Glomerular endothelial cell (primary cell): Measurements from ENCODE around the gene CRABP2. TPM values are rescaled to one million over a fixed set of nuclear protein-coding genes. Genes with fewer than 3 reads are reported as not detected.

ENCODE experiments used
- DNase-seq: peaks from one replicate; pipeline ENCODE4 v3.0.0-alpha.2; 2011; ENCODE audit warnings: low read depth, low spot score; ENCODE audit errors: extremely low read depth
- total RNA-seq: library from RNA; depleted of rRNA; stranded (reverse); fragments of >200 nt; gene quantifications from 2 replicates; pipeline ENCODE4 v1.2.3, GENCODE V29; 2015

The CRABP2 gene
- total RNA-seq, result 0.35 and 0.63 TPM in 2 replicates

DNA sequence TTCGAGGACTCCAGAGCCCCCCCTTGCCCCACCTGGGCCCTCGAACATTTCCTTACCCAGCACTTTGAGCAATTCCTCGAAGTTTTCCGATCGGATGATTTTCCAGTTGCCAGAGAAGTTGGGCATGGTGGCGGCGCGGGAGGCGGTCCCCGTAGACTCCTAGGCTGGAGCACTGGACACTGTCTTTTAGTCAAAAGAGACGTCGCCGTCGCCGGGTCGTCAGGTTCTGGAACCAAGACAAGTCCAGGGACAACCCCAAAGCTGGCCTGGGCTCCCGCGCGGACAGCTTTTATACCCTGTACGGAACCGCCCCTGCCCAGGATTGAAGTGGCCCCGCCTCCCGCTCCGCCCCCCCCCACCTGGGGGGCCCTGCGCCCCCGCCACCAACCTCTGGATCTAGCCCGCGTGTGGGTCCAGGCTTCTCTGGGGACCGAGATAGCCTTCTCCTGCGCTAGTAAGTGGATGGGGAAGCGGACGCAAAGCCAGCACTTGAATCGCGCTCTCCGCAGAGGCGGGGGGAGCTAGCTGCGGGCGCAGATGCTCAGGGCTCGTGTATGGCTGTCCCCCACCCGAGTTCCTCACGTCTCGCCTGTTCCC is at the start of gene CRABP2:
TSS of gene CRABP2 (minus strand) at position 263 of the 597 bp plus-strand sequence. CDS start at position 126, 137 bp downstream.
- DNase-seq, result no peak

DNA sequence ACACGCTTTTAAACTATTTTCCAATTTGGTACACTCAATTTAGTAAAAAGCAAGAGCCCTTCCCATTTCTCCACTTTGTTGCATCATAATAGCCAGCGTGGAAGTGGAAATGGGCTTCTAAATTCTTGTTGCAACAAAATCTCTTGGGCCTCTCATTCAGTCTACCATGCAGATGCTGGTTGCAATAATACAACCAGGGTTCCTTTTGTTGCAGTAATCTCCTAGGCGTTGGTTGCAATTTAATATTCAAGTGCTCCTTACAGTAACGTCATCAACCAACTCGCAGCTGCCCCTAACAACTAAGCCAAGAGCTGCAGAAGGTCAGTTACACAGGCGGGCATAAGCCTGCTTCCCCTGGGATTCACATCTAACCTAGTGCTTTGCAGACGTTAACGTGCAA is 48.8 kb upstream of the CRABP2 start:
- no peak for DNase-seq

DNA sequence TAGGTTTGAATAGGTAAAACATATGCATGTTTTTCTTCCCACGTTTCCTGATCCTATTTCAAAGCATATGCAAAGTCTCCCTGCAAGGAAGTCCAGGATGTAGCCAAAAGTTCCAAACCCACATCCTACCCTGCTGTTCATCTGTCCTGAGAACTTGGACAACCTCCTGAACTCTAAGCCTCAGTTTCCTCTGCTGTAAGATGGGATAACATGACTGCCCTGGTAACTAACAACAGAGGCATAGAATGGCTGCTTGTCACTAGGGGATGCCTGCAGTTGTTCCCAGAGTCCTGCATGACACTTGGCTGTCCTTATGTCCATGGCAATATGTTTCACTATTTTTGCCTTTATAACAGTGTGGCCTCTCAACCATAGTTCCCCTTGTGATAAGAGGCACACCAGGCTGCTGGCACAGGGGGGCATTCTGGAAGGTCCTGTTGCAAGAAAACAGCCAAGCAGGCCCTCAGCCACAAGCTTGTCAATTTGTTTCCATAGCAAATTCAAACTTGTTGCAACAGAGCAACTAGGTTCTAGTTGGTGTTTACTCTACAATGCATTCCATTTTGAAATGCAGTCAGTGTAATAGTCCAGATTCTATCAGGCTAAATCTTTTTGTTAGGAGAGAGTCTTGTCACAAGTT is 47.6 kb upstream of the CRABP2 start:
- DNase-seq, result no peak

DNA sequence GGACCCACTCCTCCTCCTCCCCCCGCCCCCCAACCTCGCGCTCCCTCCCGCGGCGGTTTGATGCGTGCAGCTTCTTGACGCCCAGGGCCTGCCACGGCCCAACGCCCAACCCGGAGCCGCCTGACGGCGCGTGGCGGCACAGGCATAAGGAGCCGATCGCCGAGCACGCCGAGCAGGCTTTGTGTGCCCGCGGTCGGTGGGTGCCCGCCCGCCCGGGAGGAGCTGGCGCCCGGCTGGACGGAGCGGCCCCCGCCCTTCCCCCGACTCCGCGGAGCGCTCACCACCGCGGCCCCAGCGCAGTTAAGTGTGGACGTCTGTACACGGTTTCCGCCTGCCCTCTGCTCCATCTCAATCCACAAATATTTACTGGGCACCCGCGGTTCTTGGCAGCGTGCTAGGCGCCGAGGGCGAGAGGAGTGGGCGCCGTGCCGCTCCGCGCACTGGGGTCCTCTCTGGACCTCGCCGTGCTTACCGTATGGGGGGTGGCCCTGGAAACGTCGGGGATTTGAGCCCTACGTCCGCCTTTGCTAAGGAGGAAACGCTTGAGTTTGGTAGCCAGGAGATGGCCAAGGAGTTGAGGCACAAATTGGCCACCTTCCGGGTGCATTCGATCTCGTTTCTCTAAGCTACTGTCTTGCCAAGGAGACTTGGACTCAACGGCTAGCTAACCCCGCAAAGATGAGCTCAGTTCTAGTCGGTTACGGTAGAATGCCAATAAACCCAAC is 46.5 kb upstream of the CRABP2 start:
- DNase-seq, result no peak

DNA sequence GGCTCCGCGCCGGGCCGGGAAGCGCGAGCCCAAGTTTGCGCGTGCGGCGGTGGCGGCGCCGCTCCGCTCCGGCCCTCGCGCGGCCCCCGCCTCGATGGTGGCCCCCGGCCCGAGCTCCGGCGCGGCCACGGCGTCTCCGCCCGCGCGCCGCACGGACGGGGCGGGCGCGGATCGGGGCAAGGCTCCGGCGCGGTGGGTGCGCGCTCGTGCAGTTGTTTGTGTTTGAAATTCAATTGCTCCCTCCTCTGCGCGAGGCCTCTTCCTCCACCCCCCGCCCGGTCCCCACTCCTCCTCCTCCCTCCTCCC is 46.0 kb upstream of the CRABP2 start, which contains the start of gene HDGF:
TSS of gene HDGF (minus strand) at position 225 of the 306 bp plus-strand sequence. CDS start 246 bp downstream, outside the sequence.
- DNase-seq, result no peak

DNA sequence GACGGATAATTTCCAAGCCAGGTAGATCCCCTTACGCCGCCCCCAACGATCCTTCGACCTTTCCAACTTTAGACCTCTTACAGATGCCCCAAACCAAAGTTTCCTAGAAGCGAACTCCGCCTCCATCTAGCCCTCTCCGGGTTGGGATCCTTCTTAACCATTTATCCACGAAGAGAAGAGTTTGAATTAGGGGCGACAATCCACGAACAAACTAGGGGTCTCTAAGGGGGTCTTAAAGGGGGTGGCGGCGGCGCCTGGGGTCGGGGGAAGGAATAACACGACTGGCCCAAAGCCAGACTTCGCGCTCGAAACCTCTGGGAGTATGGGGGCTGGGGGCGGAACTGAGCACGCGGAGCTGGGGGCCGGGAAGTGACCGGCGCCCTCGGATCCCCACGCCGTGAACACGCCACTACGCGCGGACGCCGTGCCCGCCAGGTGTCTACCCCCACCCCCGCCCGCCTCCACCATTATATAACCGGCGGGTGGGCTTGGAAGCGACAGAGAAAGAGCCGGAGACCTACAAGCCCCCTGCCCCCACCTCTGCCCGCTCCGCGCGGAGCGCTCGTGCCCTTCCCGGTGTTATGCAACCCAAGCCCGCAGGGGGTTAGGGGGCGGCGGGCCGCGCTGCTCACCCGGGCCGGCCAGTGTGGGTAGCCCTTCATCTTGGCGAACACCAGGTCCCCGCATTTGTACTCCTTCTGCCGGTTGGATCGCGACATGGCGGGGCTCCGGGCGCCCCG is 45.5 kb upstream of the CRABP2 start:
- DNase-seq, result no peak

DNA sequence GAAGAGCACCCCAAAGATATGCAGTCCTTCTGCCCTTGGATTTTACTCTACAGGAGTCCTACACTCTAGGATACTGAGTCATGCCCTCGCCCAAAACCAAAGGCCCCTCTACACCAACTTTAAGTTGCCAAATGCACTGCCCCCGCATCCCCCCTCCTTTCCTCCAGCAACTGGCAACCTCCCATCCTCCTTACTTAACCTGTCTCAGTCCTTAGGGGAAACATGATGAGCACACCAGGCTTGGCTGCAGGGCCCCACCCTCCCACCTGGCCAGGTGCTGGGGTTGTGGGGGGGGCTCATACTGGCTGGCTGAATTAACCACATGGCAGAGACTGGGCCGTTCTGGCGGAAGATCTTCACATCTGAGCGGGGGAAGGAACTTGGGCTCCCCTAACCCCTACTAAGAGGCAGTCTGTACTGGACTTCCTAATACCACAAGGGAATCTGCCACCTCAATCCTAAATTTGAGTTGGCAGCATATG is 44.8 kb upstream of the CRABP2 start:
- no peak for DNase-seq

DNA sequence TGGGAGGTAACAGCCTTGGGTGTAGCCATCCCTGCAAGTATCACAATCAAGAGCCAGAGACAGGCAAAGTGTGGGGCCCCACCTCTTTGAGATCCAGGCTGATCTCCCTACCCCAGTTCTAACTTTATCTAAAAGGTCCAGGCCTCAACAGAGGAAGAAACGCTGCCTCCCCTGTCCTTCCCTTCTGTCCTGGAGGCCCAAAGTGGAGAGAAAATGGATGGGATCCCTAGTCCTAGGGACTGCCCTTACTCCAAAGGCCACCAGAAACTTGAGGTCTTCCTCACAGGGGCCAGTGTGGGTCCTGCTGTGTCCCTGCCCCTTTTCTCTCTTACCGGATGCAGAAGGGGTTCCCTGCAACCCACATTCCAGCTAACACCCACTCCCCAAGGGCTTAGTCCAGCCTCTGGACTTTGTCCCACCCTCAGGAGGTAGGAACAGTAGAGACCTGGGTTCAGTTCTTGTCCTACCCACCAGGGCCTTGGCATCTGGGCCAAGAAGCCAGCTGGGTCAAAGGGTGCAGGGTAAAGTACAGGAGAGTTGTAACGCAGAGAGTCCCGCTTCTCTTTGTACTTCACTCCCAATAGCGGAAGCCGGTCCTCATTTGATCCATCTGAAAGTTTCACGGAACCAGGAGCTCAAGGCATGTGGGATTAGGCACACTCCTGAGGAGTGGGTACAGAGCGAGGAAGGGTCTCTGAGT is 44.2 kb upstream of the CRABP2 start:
- no peak for DNase-seq

DNA sequence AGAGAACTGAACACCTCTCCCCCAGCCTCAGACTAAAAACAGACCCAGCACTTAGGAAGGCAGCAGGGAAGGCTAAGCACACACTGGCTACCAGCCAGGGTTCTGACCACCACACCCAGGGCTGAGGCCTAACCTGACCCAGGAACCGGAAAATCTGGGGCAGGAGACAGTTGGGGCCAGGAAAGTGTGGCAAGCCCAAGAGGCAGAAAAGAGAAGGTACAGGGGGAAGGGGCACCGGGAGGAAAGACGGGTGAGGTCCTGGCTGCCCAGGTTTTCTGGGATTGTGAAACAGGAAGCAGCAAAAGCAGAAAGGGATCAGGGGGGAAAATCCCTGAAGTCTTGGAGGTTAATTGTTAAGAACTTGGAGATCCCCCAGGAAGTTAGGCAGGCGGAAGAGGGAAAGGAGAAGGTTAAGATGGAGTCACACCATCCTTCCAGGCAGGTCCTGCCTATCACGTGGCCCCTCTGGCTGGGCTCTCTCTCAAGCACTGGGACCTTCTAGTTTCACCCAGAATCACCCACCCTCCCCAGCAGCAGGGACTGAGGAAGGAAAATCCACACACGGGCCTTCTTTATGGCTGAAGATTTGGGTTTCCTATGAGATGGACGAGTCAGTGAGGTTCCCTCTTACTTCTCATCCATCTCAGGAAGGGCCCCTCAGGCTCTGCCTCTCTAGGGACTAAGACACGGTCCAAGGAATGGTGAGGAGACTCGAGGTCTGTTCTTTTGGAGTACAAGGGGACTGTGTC is 43.5 kb upstream of the CRABP2 start:
- DNase-seq, result no peak

DNA sequence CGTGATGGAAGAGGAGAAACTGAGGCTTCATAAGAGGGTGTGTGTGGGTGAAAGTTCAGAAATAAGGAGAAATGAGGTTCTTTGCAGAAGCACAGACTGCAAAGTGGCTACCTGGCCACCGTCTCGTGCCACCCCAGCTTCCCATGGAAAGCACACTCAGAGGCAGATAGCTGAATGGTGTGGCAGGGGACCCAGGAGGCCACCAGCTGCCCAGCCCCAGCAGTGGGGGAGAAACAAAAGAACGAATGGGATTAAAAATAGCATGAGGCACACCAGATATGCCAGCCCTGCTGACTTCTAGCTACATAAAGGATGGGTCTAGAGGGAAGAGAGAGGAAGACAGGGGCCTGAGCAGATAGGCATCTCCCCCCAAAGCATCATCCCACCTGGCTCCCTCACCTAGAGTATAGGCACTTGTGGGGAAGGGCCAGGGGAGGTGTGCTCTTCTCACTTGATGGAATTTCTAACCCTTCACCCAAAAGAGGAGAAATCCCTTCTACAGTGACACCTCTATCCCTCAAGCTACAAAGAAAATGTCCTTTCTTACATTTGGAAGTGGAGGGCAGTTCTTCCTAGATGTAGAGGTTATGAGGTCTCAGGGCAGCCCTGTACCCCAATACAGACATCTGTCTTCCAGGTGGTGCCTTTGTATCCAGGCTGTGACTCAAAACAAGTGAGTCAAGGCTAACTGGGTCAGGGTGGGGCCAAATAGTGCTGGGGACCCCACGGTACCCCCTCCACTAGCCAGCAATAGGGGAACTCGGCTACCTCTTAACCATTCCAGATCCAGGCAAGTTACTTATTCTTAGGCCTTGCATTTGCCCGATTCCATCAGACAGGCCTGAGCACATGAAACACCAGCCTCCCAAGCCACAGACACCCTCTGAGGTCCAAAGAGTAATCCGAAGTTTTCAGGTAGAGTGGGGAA is 42.6 kb upstream of the CRABP2 start:
- DNase-seq, result no peak

DNA sequence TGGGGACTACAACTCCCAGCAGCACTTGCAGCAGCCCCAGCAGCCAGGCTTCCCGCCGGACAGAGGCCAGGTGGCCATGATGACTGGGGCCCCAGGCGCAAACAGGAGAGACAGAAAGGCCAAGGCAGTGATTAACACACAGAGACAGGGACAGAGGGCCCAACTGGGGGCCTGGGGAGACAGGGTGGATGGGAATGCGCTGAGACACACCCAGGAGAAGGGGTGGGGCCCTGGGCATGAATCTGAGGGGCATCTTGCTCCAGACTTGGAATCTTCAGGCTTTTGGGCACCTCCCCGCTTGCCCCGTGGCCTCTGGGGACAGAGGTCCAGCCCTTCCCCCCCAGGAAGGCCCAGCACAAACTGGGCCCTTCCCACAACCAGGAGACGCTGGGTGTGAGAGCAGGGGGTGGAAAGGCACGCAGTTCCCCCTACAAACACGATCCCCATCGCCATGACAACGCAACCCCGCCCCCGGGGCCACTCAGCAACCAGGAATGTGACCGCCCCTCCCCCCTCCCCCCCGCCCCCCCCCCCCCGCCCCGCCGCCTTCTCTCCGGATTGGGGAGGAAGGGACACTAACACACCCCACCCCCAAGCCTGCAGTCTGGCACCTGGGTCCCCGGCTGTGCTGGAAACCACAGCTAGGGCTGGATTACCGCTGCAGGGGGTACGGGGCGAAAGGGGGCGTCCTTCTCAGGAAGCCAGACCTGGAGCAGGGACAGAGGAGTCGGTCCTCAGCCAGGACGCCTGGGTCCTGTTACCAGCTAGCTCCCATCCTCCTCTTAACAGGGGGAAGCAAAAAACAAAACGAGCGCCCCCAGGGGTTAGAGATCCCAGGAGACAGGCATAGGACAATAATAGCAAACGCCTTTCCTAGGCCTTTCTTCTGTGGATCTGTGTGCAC is 41.6 kb upstream of the CRABP2 start:
- DNase-seq, result no peak

DNA sequence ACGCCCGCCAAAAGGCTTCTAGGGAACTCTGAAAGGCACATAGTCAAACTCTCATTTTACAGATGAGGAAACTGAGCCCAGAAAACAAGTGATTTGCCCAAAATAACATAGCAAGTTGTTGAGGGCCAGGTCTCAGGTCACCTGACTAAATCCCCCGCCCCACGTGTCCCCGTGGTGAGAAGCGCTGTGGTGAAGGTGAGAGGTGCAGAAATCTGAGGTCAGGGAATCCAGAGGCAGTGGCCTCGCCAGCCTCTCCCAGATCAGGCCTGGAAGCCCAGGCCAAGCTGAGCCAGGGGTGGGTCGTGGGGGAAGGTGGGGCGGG is 41.0 kb upstream of the CRABP2 start:
- no peak for DNase-seq

DNA sequence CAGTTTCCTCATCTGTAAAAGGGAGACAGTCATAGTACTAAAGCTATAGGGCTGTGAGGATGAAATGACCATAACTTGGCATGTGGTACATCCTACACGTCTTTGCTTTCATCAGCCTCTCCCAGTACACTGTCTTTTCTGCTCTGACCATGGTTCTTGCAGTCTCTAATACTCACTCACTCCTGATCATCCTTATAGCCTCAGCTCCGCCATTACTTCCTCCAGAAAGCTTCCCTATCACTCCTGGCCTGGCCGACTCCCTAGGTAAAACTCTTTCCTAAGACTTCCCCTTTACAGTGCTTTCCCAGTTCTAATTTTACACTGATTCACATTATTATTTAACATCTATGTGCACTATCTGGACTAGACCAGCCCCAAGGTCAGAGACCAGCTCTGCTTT is 40.5 kb upstream of the CRABP2 start:
- DNase-seq, result no peak

DNA sequence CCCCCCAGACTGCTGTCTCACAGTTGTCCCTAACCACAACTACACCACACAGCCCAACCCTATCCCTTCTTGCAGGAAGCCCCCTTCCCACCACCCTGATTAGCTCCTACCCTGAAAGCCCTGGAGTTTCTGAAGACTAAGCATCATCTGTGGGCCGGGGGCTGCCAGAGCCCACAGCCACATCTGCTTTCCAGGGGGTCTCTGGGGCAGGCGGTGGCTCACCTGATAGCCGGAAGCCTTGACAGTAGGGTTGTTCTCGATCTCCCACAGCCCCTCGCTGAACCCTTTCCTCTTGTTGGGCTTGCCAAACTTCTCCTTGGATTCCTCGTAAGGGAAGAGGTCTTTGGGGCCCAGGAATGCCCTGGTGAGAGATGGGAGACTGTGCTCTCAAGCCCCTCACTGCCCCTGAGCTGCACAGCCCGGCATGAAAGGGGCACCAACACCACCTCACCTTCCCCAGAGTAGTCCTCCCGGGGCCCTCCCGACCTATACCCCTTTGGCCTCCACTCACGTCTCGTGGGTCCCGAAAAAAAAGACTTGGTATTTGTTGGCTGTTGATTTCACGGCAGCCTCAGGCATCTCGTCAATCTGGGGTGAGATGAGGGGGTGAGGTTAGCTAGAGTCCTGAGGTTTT is 39.5 kb upstream of the CRABP2 start:
- DNase-seq, result no peak

DNA sequence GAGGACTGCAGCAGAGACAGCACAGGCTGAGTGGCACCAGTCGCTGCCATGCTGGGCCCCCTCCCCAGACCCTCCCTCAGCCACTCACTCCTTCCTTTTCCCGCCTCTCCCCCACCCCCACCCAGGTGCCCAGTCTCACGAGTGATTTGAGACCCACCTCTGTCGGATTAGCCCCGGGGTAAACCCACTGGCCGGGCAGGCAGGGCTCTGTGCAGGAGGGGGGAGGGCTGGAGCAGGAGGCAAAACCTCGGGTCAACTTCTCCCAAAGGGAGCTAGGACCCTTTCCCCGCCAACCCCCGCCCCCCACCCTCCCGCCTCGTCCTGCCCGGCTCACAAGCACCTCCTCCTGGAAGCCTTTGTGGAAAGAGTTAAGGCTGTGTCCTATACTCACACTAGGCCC is 39.0 kb upstream of the CRABP2 start:
- no peak for DNase-seq

DNA sequence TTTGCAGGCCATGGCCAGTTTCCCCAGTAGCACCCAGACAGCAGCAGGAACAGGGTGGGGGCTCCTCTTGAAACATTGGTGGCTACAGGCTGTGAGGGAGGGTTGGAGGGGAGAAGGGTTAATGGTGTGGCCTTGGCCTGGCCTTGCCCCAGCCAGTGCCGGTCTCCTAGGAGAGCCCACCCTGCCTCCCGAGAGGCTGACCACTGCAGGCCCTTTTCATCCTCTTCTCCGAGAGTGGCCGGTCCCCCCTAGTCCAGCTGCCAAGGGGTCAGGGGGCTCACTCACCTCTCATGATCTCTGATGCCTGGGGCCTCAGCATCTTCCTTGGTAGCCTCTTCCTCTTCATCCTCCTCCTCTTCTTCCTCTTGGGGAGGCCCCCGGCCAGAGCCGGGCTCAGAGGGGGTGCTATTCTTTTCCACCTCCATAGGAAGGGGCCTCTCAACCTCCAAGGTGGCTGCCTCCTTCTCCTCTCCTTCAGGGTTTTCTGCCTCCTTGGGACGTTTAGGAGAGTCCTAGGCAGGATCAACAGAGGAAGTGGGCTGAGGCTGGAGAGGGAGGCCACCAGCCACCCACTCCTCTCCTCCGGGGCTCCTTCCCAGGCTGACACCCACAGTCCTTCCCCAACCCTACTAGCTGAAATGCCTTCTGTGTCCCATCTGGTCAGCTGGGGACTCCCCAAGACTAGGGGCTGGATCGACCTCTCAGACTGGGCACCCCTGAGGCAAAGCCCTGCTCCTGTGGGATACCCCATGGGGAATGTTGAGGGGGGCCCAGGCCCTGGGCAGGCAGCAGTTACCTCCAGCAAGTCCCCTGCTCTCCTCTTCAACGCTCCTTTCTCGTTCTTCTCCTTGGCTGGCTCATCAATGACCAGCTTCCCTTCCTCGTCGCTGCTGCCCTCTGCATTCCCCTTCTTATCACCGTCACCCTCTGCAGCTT is 38.3 kb upstream of the CRABP2 start:
- DNase-seq, result no peak

DNA sequence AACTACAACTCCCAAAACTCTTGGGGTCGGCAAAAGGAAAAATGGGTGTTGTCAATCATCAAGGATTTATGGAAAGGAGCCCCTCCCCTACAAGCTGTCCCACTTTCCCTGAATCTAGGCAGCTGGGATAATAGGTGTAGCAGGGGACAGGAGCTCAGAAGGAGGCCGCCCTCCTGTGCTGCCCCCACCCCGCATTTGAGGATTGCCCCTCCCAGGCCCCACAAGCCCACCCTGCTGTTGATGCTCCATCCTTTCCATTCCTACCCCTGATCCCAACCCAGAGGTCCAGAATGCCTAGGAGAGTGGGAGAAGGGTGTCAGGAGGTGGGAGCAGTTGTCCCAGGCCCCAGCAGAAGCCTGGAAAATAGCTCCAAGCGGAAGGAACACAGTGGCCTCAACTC is 37.4 kb upstream of the CRABP2 start:
- DNase-seq, result no peak
